ENCODE measurements around the gene ARHGEF3. TPM values are rescaled to one million over a fixed set of nuclear protein-coding genes. Genes with fewer than 3 reads are reported as not detected.
"Not testable (repeated sequence)": the region's sequence is repeated elsewhere in the genome, so short reads cannot be mapped to it uniquely, and the experiment has no call there.

ARHGEF3 gene
- polyA plus RNA-seq, 1 donor from 2014 or later: 4.1 TPM

DNA sequence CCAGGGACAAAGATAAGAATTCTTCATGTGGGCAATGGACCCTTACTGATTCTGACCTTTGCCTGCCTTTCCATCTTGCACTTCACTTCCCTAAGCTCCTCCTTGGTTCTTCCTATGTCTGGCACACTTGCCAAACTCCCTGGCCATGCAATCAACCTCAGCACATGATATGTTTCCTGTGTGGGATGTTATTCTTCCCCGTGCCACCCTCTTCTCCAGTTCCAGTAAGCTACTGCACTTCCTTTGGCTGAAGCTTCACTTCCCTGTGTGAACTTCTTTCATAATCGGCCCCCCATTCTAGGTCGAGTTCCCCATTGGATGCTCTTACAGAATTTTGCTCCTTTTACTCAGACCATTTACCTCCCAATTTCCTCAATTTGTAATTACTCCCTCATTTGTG, 108.0 kb downstream of the ARHGEF3 start:
- H3K36me3 ChIP-seq (ENCODE audit: insufficient read depth, low read length): no peaks in the 10 kb centered on the region
- H3K9ac ChIP-seq (ENCODE audit: low read length): no peak overlapping the region
- TF ChIP-seq CTCF (IDR thresholded peaks at IDR 0.05; ENCODE audit: poor library complexity, severe bottlenecking) (no peak), TAF1 (IDR thresholded peaks at IDR 0.05; ENCODE audit: low read depth) (no peak), POLR2AphosphoS5 (IDR thresholded peaks at IDR 0.05) (no peak), EZH2 (IDR thresholded peaks at IDR 0.05; ENCODE audit: borderline replicate concordance, insufficient read depth, low read length, poor library complexity, severe bottlenecking) (no peak)
- no peak overlapping the region for H3K27ac ChIP-seq (ENCODE audit: low read length)
- H3K4me3 ChIP-seq (ENCODE audit: low read length): no peak overlapping the region
- no peaks in the 10 kb centered on the region for H3K27me3 ChIP-seq (ENCODE audit: insufficient read depth, low read depth, low read length)
- no peaks in the 10 kb centered on the region for H3F3A ChIP-seq (ENCODE audit: insufficient read depth, low read length, poor library complexity, severe bottlenecking)
- H3K9me3 ChIP-seq (ENCODE audit: low read length): no peaks in the 10 kb centered on the region
- no peak overlapping the region for H2AFZ ChIP-seq (ENCODE audit: low read depth, low read length)
- H3K9me2 ChIP-seq (ENCODE audit: insufficient read depth, low read length): no peaks in the 10 kb centered on the region
- H3K4me2 ChIP-seq (ENCODE audit: low read length): no peak overlapping the region
- H3K79me2 ChIP-seq (replicated peaks; ENCODE audit: insufficient read depth, low read length): no peaks in the 10 kb centered on the region
- no peaks in the 10 kb centered on the region for H4K20me1 ChIP-seq (ENCODE audit: insufficient read depth)

DNA sequence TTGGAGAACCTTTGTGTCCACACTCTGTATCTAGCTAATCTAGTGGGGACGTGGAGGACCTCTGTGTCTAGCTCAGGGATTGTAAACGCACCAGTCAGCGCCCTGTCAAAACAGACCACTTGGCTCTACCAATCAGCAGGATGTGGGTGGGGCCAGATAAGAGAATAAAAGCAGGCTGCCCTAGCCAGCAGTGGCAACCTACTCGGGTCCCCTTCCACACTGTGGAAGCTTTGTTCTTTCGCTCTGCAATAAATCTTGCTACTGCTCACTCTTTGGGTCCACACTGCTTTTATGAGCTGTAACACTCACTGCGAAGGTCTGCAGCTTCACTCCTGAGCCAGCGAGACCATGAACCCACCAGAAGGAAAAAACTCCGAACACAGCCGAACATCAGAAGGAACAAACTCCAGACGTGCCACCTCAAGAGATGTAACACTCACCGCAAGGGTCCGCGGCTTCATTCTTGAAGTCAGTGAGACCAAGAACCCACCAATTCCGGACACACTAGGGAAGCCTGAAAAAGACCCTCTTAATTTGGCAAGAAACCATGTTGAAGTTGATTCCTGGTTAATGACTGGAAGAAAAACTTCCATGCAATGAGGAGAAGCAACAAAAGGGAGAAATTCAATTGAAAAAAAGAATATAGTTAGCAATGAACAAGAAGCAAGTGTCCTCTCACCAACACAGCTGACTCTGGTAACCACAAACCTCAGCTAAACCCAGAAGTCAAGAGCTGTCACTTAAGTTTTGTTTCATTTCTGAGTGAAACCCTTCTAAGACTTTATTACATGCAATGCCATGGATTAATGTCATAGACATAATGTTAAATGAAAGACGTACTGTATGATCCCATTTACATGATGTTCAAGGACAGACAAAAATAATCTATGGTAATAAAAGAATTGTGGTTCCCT, 109.0 kb downstream of the ARHGEF3 start:
- H3K79me2 ChIP-seq (replicated peaks; ENCODE audit: insufficient read depth, low read length); H3K9ac ChIP-seq (ENCODE audit: low read length); H4K20me1 ChIP-seq (ENCODE audit: insufficient read depth); H3K4me2 ChIP-seq (ENCODE audit: low read length); H3K27me3 ChIP-seq (ENCODE audit: insufficient read depth, low read depth, low read length); H3K9me3 ChIP-seq (ENCODE audit: low read length); H3K36me3 ChIP-seq (ENCODE audit: insufficient read depth, low read length); H3K4me3 ChIP-seq (ENCODE audit: low read length); H3K9me2 ChIP-seq (ENCODE audit: insufficient read depth, low read length); H2AFZ ChIP-seq (ENCODE audit: low read depth, low read length); H3K27ac ChIP-seq (ENCODE audit: low read length); H3F3A ChIP-seq (ENCODE audit: insufficient read depth, low read length, poor library complexity, severe bottlenecking): not testable (repeated sequence)

GRCh38 chr3:56692001-56692365, 109.8 kb downstream of the ARHGEF3 start:
- not testable (repeated sequence) for H3K79me2 ChIP-seq (replicated peaks; ENCODE audit: insufficient read depth, low read length); H3K36me3 ChIP-seq (ENCODE audit: insufficient read depth, low read length); H3F3A ChIP-seq (ENCODE audit: insufficient read depth, low read length, poor library complexity, severe bottlenecking); H3K9me3 ChIP-seq (ENCODE audit: low read length); H2AFZ ChIP-seq (ENCODE audit: low read depth, low read length); H3K4me3 ChIP-seq (ENCODE audit: low read length); H4K20me1 ChIP-seq (ENCODE audit: insufficient read depth); H3K4me2 ChIP-seq (ENCODE audit: low read length); H3K9me2 ChIP-seq (ENCODE audit: insufficient read depth, low read length); H3K27ac ChIP-seq (ENCODE audit: low read length); H3K9ac ChIP-seq (ENCODE audit: low read length); H3K27me3 ChIP-seq (ENCODE audit: insufficient read depth, low read depth, low read length)

DNA sequence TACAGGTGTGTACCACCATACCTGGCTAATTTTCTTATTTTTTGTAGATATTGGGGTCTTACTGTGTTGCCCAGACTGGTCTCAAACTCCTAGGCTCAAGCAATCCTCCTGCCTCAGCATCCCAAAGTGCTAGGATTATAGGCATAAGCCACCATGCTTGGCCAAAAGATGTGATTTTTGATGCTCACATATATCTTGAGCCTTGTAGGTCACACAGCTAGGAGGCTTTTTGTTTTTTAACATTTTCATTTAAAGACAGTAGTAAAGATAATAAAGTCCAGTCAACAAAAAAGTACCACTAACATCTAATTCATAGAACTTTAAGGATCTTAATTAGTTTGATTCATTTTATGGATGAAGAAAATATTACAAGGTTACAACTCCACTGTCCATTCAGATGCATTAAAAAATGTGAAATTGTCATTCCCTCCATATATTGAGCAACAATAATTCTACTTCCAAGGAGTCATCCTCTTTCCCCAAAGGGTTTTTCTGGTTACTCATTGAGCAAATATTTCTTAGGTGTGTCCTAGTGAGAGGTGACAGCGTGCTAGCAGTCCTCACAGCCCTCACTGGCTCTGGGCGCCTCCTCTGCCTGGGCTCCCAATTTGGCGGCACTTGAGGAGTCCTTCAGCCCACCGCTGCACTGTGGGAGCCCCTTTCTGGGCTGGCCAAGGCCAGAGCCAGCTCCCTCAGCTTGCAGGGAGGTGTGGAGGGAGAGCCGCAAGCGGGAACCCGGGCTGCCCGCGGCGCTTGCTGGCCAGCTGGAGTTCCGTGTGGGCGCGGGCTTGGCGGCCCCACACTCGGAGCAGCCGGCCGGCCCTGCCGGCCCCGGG, 110.4 kb downstream of the ARHGEF3 start:
- H3K4me3 ChIP-seq (ENCODE audit: low read length): no peak overlapping the region
- no peaks in the 10 kb centered on the region for H3K9me3 ChIP-seq (ENCODE audit: low read length)
- H4K20me1 ChIP-seq (ENCODE audit: insufficient read depth): no peaks in the 10 kb centered on the region
- no peaks in the 10 kb centered on the region for H3F3A ChIP-seq (ENCODE audit: insufficient read depth, low read length, poor library complexity, severe bottlenecking)
- no peaks in the 10 kb centered on the region for H3K36me3 ChIP-seq (ENCODE audit: insufficient read depth, low read length)
- H3K9ac ChIP-seq (ENCODE audit: low read length): no peak overlapping the region
- H2AFZ ChIP-seq (ENCODE audit: low read depth, low read length): no peak overlapping the region
- no peaks in the 10 kb centered on the region for H3K27me3 ChIP-seq (ENCODE audit: insufficient read depth, low read depth, low read length)
- H3K9me2 ChIP-seq (ENCODE audit: insufficient read depth, low read length): no peaks in the 10 kb centered on the region
- H3K4me2 ChIP-seq (ENCODE audit: low read length): no peak overlapping the region
- H3K79me2 ChIP-seq (replicated peaks; ENCODE audit: insufficient read depth, low read length): no peaks in the 10 kb centered on the region
- H3K27ac ChIP-seq (ENCODE audit: low read length): no peak overlapping the region
- no peak for TF ChIP-seq EZH2 (IDR thresholded peaks at IDR 0.05; ENCODE audit: borderline replicate concordance, insufficient read depth, low read length, poor library complexity, severe bottlenecking)
- no peak for TF ChIP-seq SMC3 (conservative IDR thresholded peaks at IDR 0.05; ENCODE audit: poor library complexity)
- TF ChIP-seq POLR2AphosphoS5 (IDR thresholded peaks at IDR 0.05): no peak
- no peak for TF ChIP-seq CTCF (IDR thresholded peaks at IDR 0.05; ENCODE audit: poor library complexity, severe bottlenecking)
- no peak for TF ChIP-seq EP300 (conservative IDR thresholded peaks at IDR 0.05; ENCODE audit: poor library complexity, severe bottlenecking)
- TF ChIP-seq MXI1 (conservative IDR thresholded peaks at IDR 0.05; ENCODE audit: poor library complexity, severe bottlenecking): no peak
- no peak for TF ChIP-seq TAF1 (IDR thresholded peaks at IDR 0.05; ENCODE audit: low read depth)
- TF ChIP-seq, protein P1, sequence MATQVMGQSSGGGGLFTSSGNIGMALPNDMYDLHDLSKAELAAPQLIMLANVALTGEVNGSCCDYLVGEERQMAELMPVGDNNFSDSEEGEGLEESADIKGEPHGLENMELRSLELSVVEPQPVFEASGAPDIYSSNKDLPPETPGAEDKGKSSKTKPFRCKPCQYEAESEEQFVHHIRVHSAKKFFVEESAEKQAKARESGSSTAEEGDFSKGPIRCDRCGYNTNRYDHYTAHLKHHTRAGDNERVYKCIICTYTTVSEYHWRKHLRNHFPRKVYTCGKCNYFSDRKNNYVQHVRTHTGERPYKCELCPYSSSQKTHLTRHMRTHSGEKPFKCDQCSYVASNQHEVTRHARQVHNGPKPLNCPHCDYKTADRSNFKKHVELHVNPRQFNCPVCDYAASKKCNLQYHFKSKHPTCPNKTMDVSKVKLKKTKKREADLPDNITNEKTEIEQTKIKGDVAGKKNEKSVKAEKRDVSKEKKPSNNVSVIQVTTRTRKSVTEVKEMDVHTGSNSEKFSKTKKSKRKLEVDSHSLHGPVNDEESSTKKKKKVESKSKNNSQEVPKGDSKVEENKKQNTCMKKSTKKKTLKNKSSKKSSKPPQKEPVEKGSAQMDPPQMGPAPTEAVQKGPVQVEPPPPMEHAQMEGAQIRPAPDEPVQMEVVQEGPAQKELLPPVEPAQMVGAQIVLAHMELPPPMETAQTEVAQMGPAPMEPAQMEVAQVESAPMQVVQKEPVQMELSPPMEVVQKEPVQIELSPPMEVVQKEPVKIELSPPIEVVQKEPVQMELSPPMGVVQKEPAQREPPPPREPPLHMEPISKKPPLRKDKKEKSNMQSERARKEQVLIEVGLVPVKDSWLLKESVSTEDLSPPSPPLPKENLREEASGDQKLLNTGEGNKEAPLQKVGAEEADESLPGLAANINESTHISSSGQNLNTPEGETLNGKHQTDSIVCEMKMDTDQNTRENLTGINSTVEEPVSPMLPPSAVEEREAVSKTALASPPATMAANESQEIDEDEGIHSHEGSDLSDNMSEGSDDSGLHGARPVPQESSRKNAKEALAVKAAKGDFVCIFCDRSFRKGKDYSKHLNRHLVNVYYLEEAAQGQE (IDR thresholded peaks at IDR 0.05; ENCODE audit: borderline replicate concordance): no peak
